ENCODE measurements around the gene KCNK3. TPM values are rescaled to one million over a fixed set of nuclear protein-coding genes. Genes with fewer than 3 reads are reported as not detected.

KCNK3 gene
- total RNA-seq, 4 donors from 2014 or later = 4.8 to 8.3 (median 5.6) TPM

- H3K27ac ChIP-seq = no peak overlapping the region
- H3K4me3 ChIP-seq (replicated peaks in 1 of 3) = no peak overlapping the region
- peaks cover 12 to 33% of the 10 kb centered on the region in 2 donors for H3K4me1 ChIP-seq
- intact Hi-C loops (cut with DNase I) = no loop called here
- TF ChIP-seq CTCF (IDR thresholded peaks at IDR 0.05) (no peak), POLR2A (IDR thresholded peaks at IDR 0.05) (no peak)
- no peak for DNase-seq
- no peaks in the 10 kb centered on the region for H3K27me3 ChIP-seq
- 87 to 88% methylated on average over 3 of the region's 3 CpGs for WGBS, 2 donors
- H3K36me3 ChIP-seq = no peaks in the 10 kb centered on the region
- no peaks in the 10 kb centered on the region for H3K9me3 ChIP-seq
These were observed 60.1 kb downstream of the KCNK3 start for GRCh38 chr2:26752656-26753055.

- WGBS, 2 donors = 92 to 96% methylated on average over 4 of the region's 4 CpGs
- peaks cover 25 to 47% of the 10 kb centered on the region in 2 donors for H3K4me1 ChIP-seq
- H3K27me3 ChIP-seq = no peaks in the 10 kb centered on the region
- peak overlapping the region; percentile 20 to 88 (median 39) for H3K27ac ChIP-seq
- no peak for TF ChIP-seq POLR2A (IDR thresholded peaks at IDR 0.05)
- no peak for TF ChIP-seq CTCF (IDR thresholded peaks at IDR 0.05)
- H3K4me3 ChIP-seq (replicated peaks in 1 of 3) = no peak overlapping the region
- intact Hi-C loops (cut with DNase I) = no loop called here
- H3K36me3 ChIP-seq = no peaks in the 10 kb centered on the region
- DNase-seq = no peak
- H3K9me3 ChIP-seq = no peaks in the 10 kb centered on the region
These were observed 62.0 kb downstream of the KCNK3 start for GRCh38 chr2:26754539-26754938.

- intact Hi-C loops (cut with DNase I) = no loop called here
- H3K27ac ChIP-seq = peak overlapping the region; percentile 3 to 88 (median 39)
- no peak overlapping the region for H3K4me3 ChIP-seq (replicated peaks in 1 of 3)
- TF ChIP-seq POLR2A (IDR thresholded peaks at IDR 0.05) (no peak), CTCF (IDR thresholded peaks at IDR 0.05) (no peak)
- H3K27me3 ChIP-seq = no peaks in the 10 kb centered on the region
- H3K4me1 ChIP-seq = peaks cover 25 to 45% of the 10 kb centered on the region in 2 donors
- 34 to 42% methylated on average over 3 to 4 of the region's 4 CpGs for WGBS, 2 donors
- peak; percentile 67 to 76 for DNase-seq
- no peaks in the 10 kb centered on the region for H3K36me3 ChIP-seq
- H3K9me3 ChIP-seq = no peaks in the 10 kb centered on the region
These were observed 62.6 kb downstream of the KCNK3 start for GRCh38 chr2:26754972-26755670.

GRCh38 chr2:26756337-26756736, 63.8 kb downstream of the KCNK3 start:
- TF ChIP-seq CTCF (IDR thresholded peaks at IDR 0.05) (no peak), POLR2A (IDR thresholded peaks at IDR 0.05) (no peak)
- WGBS, 2 donors = 80 to 89% methylated on average over 5 of the region's 5 CpGs
- intact Hi-C loops (cut with DNase I) = no loop called here
- H3K27me3 ChIP-seq = no peaks in the 10 kb centered on the region
- H3K27ac ChIP-seq = peak overlapping the region in 2 of 3 donors; percentile 39 to 88
- DNase-seq = no peak
- H3K4me1 ChIP-seq = peaks cover 25 to 52% of the 10 kb centered on the region in 2 donors
- no peaks in the 10 kb centered on the region for H3K36me3 ChIP-seq
- no peak overlapping the region for H3K4me3 ChIP-seq (replicated peaks in 1 of 3)
- no peaks in the 10 kb centered on the region for H3K9me3 ChIP-seq

All from thyroid gland (tissue), 4 donors.